ENCODE measurements around the gene MYO1H.

The MYO1H gene, protein sequence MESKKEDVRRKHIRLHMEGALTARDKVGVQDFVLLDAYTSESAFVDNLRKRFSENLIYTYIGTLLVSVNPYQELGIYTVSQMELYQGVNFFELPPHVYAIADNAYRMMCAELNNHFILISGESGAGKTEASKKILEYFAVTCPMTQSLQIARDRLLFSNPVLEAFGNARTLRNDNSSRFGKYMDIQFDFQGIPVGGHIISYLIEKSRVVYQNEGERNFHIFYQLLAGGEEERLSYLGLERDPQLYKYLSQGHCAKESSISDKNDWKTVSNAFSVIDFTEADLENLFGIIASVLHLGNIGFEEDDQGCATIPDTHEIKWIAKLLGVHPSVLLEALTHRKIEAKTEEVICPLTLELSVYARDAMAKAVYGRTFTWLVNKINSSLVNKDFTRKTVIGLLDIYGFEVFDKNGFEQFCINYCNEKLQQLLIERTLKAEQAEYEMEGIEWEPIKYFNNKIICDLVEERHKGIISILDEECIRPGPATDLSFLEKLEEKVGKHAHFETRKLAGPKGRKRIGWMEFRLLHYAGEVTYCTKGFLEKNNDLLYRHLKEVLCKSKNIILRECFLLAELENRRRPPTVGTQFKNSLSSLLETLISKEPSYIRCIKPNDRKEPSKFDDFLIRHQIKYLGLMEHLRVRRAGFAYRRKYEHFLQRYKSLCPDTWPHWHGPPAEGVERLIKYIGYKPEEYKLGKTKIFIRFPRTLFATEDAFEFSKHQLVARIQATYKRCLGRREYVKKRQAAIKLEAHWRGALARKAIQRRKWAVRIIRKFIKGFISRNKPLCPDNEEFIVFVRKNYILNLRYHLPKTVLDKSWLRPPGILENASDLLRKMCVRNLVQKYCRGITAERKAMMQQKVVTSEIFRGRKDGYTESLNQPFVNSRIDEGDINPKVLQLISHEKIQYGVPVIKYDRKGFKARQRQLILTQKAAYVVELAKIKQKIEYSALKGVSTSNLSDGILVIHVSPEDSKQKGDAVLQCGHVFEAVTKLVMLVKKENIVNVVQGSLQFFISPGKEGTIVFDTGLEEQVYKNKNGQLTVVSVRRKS

DNA sequence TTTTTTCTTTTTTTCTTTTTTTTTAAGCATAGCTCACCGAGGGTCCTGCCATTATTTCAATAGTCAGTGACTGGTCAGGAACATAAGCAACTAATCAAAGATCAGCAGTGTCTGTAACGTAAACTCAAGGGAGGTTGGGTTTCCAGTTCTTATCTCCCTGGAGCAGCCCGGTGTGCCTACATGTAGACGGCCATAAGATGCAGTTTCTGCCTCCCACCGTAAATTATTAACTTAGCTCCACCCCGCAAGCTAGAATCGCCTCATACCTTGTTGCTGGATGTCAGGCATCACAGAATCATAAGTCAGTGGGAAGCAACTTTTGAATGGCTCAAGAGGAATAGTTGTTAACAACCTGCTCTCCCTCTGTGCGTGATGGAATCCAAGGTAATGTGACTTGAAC lies at the start of gene MYO1H:
TSS of gene MYO1H (plus strand) at position 312 of the 400 bp plus-strand sequence. CDS start at position 373, 61 bp downstream.
- H3K4me3 ChIP-seq (ENCODE audit: low read depth, low read length): no peak within 1 kb of the TSS
- ChIA-PET POLR2A (no interaction called here), CTCF (interaction anchor here (0.7 to 1.1 kb wide), 2 partner anchors 9 to 38 kb away, joined by 3 read pairs; no protein-coding TSS in a partner anchor)
- no peak for DNase-seq (ENCODE audit: low read depth, low spot score)
- TF ChIP-seq, protein P1, sequence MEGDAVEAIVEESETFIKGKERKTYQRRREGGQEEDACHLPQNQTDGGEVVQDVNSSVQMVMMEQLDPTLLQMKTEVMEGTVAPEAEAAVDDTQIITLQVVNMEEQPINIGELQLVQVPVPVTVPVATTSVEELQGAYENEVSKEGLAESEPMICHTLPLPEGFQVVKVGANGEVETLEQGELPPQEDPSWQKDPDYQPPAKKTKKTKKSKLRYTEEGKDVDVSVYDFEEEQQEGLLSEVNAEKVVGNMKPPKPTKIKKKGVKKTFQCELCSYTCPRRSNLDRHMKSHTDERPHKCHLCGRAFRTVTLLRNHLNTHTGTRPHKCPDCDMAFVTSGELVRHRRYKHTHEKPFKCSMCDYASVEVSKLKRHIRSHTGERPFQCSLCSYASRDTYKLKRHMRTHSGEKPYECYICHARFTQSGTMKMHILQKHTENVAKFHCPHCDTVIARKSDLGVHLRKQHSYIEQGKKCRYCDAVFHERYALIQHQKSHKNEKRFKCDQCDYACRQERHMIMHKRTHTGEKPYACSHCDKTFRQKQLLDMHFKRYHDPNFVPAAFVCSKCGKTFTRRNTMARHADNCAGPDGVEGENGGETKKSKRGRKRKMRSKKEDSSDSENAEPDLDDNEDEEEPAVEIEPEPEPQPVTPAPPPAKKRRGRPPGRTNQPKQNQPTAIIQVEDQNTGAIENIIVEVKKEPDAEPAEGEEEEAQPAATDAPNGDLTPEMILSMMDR (IDR thresholded peaks at IDR 0.05; ENCODE audit: insufficient read depth, low read length, missing control alignments): no peak

DNA sequence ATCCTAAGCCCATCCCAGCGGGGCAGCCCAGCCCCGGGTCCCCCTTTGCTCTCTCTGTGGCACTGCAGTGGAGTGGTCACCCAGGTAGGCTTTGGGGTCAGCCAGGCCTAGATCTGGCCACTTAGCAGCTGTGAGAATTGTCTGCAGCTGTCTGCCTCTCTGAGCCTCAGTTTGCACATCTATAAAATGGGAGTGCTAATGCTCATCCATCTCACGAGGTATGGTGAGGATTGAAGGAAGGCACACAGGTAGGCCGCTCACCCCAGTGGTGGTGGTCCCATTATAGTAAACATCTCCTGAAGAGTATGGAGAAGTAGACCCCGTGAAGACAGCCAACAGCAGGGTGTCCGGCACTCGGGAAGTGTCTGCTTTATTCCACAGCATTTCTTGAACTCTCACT lies 47.9 kb upstream of the MYO1H start:
- no peak overlapping the region for H3K4me3 ChIP-seq (ENCODE audit: low read depth, low read length)
- DNase-seq (ENCODE audit: low read depth, low spot score): no peak
- TF ChIP-seq, protein P1 (IDR thresholded peaks at IDR 0.05; ENCODE audit: insufficient read depth, low read length, missing control alignments): no peak
- POLR2A ChIA-PET: no interaction called here
- CTCF ChIA-PET: no interaction called here

DNA sequence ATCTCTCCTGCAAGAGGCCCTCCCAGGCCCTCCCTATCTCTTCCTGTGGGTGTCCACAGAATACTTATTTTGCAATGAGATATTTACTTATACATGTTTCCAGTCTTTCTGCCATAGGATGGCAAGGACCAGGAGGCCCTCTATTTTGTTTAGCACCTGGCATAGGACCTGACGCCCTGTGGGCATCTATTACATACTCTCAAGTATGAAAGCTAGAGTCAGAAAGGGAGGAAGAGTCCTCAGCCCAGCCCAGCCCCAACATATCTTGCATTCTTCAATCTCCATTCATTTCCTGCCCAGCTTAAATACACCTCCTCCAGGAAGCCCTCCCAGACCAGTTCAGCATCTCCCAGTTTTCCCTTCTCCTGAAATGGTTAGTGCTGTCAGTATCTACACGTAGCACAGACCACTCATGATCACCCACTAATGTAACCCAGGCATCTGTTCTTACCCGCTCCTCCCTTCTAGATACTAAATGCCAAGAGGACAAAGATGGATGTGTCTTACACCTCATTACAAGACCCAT lies 46.0 kb upstream of the MYO1H start:
- ChIA-PET CTCF (interaction anchor here (2.1 kb wide), 1 partner anchor 38 kb away, joined by 5 read pairs; no protein-coding TSS in a partner anchor), POLR2A (no interaction called here)
- no peak overlapping the region for H3K4me3 ChIP-seq (ENCODE audit: low read depth, low read length)
- TF ChIP-seq, protein P1 (IDR thresholded peaks at IDR 0.05; ENCODE audit: insufficient read depth, low read length, missing control alignments): no peak
- no peak for DNase-seq (ENCODE audit: low read depth, low spot score)

DNA sequence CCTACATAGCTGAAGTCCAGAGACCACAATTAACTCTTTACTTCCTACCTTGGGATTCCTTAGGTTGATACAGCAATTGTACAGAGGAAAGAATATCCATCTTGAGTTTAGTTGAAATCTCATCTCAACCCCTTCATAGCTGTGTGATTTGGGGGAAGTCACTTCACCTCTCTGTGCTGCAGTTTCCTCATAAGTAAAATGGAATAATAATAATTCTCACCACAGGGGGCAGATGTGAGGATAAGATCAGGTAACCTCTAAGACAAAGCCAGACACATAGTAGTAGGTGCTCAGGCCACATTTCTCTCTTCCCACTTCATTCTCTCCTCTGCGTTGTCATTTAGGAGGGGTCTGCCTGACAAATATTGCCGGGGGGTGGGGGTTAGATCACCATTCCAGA lies 45.3 kb upstream of the MYO1H start:
- DNase-seq (ENCODE audit: low read depth, low spot score): no peak
- TF ChIP-seq, protein P1 (IDR thresholded peaks at IDR 0.05; ENCODE audit: insufficient read depth, low read length, missing control alignments): no peak
- no peak overlapping the region for H3K4me3 ChIP-seq (ENCODE audit: low read depth, low read length)
- ChIA-PET CTCF (interaction anchor here (1.3 to 2.1 kb wide), 2 partner anchors 38 to 190 kb away, joined by 3 to 5 read pairs; no protein-coding TSS in a partner anchor), POLR2A (no interaction called here)

DNA sequence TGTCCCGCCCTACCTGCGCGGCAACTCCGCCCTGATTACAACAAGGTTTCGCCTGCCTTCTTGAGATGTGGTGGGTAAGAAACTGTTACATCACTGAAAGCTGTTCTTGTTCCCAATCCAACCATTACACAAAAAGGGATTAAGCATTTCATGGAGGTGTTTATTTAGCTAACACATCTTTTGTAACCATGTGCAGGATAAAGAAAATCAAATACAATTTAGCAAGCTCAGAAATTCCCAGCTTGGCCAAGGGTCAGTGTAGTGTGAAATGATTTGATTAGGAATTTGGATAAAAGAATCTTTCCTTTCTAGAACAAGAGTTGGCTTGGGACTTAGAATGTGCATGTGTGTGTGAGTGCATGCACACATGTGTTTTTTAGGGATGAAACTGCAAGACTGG lies 44.9 kb upstream of the MYO1H start:
- ChIA-PET CTCF (interaction anchor here (1.3 to 2.1 kb wide), 2 partner anchors 39 to 191 kb away, joined by 3 to 5 read pairs; no protein-coding TSS in a partner anchor), POLR2A (no interaction called here)
- TF ChIP-seq, protein P1 (IDR thresholded peaks at IDR 0.05; ENCODE audit: insufficient read depth, low read length, missing control alignments): no peak
- DNase-seq (ENCODE audit: low read depth, low spot score): no peak
- H3K4me3 ChIP-seq (ENCODE audit: low read depth, low read length): no peak overlapping the region
